GM04504 (cell line): ENCODE data around the gene RNGTT.

ENCODE experiments used
- DNase-seq: peaks from one replicate; pipeline ENCODE4 v3.0.0-alpha.2; 2012; ENCODE audit warnings: low read depth

The RNGTT gene

GRCh38 chr6:88586371-88587149 is 376.9 kb downstream of the RNGTT start:
- no peak for DNase-seq

- DNase-seq, result no peak
These were observed 378.1 kb downstream of the RNGTT start for GRCh38 chr6:88585276-88585692.

- no peak for DNase-seq
These were observed 378.7 kb downstream of the RNGTT start for GRCh38 chr6:88584581-88585275.

GRCh38 chr6:88577461-88577860 is 386.0 kb downstream of the RNGTT start:
- DNase-seq, result no peak

GRCh38 chr6:88575536-88575935 is 387.9 kb downstream of the RNGTT start:
- DNase-seq, result no peak

GRCh38 chr6:88574651-88575050 is 388.8 kb downstream of the RNGTT start:
- DNase-seq, result no peak

GRCh38 chr6:88574031-88574430 is 389.4 kb downstream of the RNGTT start:
- DNase-seq, result no peak

GRCh38 chr6:88573561-88573960 is 389.9 kb downstream of the RNGTT start:
- no peak for DNase-seq

- no peak for DNase-seq
These were observed 390.8 kb downstream of the RNGTT start for GRCh38 chr6:88572449-88573139.

- DNase-seq, result no peak
These were observed 393.5 kb downstream of the RNGTT start for GRCh38 chr6:88569959-88570358.

- no peak for DNase-seq
These were observed 395.7 kb downstream of the RNGTT start for GRCh38 chr6:88567696-88568095.

GRCh38 chr6:88566746-88567534 is 396.5 kb downstream of the RNGTT start:
- no peak for DNase-seq

GRCh38 chr6:88565836-88566235 is 397.6 kb downstream of the RNGTT start:
- no peak for DNase-seq

GRCh38 chr6:88565409-88565811 is 398.0 kb downstream of the RNGTT start:
- no peak for DNase-seq

GRCh38 chr6:88563277-88563625 is 400.2 kb downstream of the RNGTT start:
- DNase-seq, result no peak

GRCh38 chr6:88562353-88563276 is 400.8 kb downstream of the RNGTT start:
- DNase-seq, result no peak

GRCh38 chr6:88561954-88562315 is 401.5 kb downstream of the RNGTT start:
- DNase-seq, result no peak

- no peak for DNase-seq
These were observed 402.1 kb downstream of the RNGTT start for GRCh38 chr6:88561034-88561953.
